ENCODE data around the gene ABI3BP. TPM values are rescaled to one million over a fixed set of nuclear protein-coding genes. Genes with fewer than 3 reads are reported as not detected.

ABI3BP gene
- total and polyA plus RNA-seq, 2 experiments from 2014 or later = 6.8 to 30.3 TPM

DNA sequence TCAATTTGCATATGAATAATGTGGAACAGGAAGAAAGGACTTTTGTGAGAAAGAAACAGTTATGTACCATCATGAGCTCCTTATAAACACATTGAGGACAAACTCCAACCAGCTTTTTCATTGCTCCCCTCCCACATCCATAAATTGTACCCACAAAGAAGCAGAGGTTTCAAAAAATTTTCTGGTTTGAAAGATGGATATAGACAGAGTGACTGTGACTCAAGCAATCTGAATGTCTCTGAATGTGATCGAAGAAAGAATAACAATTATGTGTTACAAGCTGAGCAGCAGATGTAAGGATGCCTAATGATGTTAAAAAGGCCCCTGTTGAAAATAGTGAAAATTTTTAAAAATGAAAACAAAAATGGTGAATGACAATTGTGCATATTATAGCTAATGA, 156.6 kb downstream of the ABI3BP start:
- Histone ChIP-seq H3K4me2 (ENCODE audit: unreplicated experiment) (no peak overlapping the region), H2AFZ (no peak overlapping the region)
- no peak for DNase-seq

DNA sequence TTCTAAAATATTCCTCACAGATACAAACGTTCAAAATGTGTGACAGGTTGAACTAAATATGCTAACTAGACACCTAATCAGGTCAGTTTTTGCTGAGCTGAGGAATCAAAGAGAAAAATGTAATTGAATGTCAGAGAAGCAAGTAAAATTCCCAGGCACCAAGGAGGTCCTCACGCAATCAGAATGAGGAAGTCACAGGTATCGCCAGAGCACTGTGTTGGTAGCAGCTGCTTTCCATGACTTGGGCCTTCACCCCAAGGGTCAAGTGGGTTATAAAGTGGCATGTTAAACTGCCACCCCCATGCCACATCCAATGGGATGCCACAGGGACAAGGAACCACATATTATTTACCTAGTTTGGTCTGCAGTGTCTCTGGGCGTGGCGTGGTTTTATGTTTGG, 158.9 kb downstream of the ABI3BP start:
- H3K9me3 ChIP-seq (ENCODE audit: low read depth) = no peaks in the 10 kb centered on the region
- no peaks in the 10 kb centered on the region for H3K27me3 ChIP-seq (replicated peaks; ENCODE audit: insufficient read depth)
- DNase-seq = no peak
- no peaks in the 10 kb centered on the region for H3F3A ChIP-seq (ENCODE audit: insufficient read depth)
- no peaks in the 10 kb centered on the region for H3K79me2 ChIP-seq (ENCODE audit: insufficient read depth)
- H3K4me2 ChIP-seq (ENCODE audit: unreplicated experiment) = no peak overlapping the region
- in situ Hi-C loops (cut with MboI) = no loop called here
- H3K36me3 ChIP-seq (ENCODE audit: low read depth) = no peaks in the 10 kb centered on the region
- H2AFZ ChIP-seq = no peak overlapping the region
- H3K4me1 ChIP-seq (ENCODE audit: insufficient read depth) = no peaks in the 10 kb centered on the region
- WGBS, 2 experiments (ENCODE audit: low coverage in 1 of 2, low lambda C conversion rate in 2 of 2, missing lambda C conversion rate in 2 of 2) = 79 to 86% methylated on average over 5 of the region's 5 CpGs
- no peak overlapping the region for H3K9ac ChIP-seq
- TF ChIP-seq EZH2 (IDR thresholded peaks at IDR 0.05; ENCODE audit: insufficient read depth, poor library complexity, severe bottlenecking) (no peak), EZH2phosphoT487 (IDR thresholded peaks at IDR 0.05; ENCODE audit: insufficient read depth, low read depth) (no peak)
- no peak overlapping the region for H3K27ac ChIP-seq
- no peak overlapping the region for H3K4me3 ChIP-seq
- no peaks in the 10 kb centered on the region for H3K9me2 ChIP-seq (ENCODE audit: insufficient read depth)
- H4K20me1 ChIP-seq (ENCODE audit: insufficient read depth) = no peaks in the 10 kb centered on the region

More for the DNA sequence above, 156.6 kb downstream of the ABI3BP start:
- TF ChIP-seq EZH2phosphoT487 (IDR thresholded peaks at IDR 0.05; ENCODE audit: insufficient read depth, low read depth) (no peak), EZH2 (IDR thresholded peaks at IDR 0.05; ENCODE audit: insufficient read depth, poor library complexity, severe bottlenecking) (no peak)
- in situ Hi-C loops (cut with MboI) = no loop called here
- Histone ChIP-seq H3K27ac (no peak overlapping the region), H3K9ac (no peak overlapping the region), H3K9me2 (ENCODE audit: insufficient read depth) (no peaks in the 10 kb centered on the region), H3K79me2 (ENCODE audit: insufficient read depth) (no peaks in the 10 kb centered on the region), H3K27me3 (replicated peaks; ENCODE audit: insufficient read depth) (no peaks in the 10 kb centered on the region), H3K36me3 (ENCODE audit: low read depth) (no peaks in the 10 kb centered on the region), H3K9me3 (ENCODE audit: low read depth) (no peaks in the 10 kb centered on the region), H3K4me3 (no peak overlapping the region), H3F3A (ENCODE audit: insufficient read depth) (no peaks in the 10 kb centered on the region), H4K20me1 (ENCODE audit: insufficient read depth) (no peaks in the 10 kb centered on the region), H3K4me1 (ENCODE audit: insufficient read depth) (no peaks in the 10 kb centered on the region)
- WGBS, 2 experiments (ENCODE audit: low coverage in 1 of 2, low lambda C conversion rate in 2 of 2, missing lambda C conversion rate in 2 of 2) = 94 to 97% methylated on average over 1 of the region's 1 CpG

DNA sequence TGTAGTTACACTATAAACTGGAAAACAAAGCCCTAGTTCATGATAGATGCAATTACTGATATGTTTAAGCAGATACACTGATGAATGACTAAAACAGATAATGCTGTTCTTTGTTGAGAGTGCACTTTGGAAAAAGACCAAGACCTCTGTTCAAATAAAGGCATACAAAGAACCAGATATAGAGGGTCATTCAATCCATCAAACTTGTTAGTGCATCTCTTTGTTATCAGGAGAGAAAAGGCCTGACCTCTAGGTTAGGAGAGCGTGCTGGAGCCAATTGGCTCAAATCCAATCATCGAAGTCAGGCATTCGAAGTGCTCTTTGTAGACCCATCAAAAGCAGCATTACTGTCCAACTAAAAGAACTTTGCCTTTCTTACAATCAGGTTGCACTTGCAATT, 159.7 kb downstream of the ABI3BP start:
- no peak for DNase-seq
- H2AFZ ChIP-seq = no peak overlapping the region
- H3K27ac ChIP-seq = no peak overlapping the region
- no peaks in the 10 kb centered on the region for H3K9me3 ChIP-seq (ENCODE audit: low read depth)
- H3K4me2 ChIP-seq (ENCODE audit: unreplicated experiment) = no peak overlapping the region
- no peaks in the 10 kb centered on the region for H3K9me2 ChIP-seq (ENCODE audit: insufficient read depth)
- 96% methylated on average over 3 of the region's 3 CpGs for WGBS, 2 experiments (ENCODE audit: low coverage in 1 of 2, low lambda C conversion rate in 2 of 2, missing lambda C conversion rate in 2 of 2)
- H3K36me3 ChIP-seq (ENCODE audit: low read depth) = no peaks in the 10 kb centered on the region
- H3K4me1 ChIP-seq (ENCODE audit: insufficient read depth) = no peaks in the 10 kb centered on the region
- no peaks in the 10 kb centered on the region for H4K20me1 ChIP-seq (ENCODE audit: insufficient read depth)
- no peak for TF ChIP-seq EZH2 (IDR thresholded peaks at IDR 0.05; ENCODE audit: insufficient read depth, poor library complexity, severe bottlenecking)
- no peak for TF ChIP-seq EZH2phosphoT487 (IDR thresholded peaks at IDR 0.05; ENCODE audit: insufficient read depth, low read depth)
- no peaks in the 10 kb centered on the region for H3K27me3 ChIP-seq (replicated peaks; ENCODE audit: insufficient read depth)
- no peaks in the 10 kb centered on the region for H3F3A ChIP-seq (ENCODE audit: insufficient read depth)
- no peak overlapping the region for H3K9ac ChIP-seq
- no peaks in the 10 kb centered on the region for H3K79me2 ChIP-seq (ENCODE audit: insufficient read depth)
- H3K4me3 ChIP-seq = no peak overlapping the region
- in situ Hi-C loops (cut with MboI) = no loop called here

DNA sequence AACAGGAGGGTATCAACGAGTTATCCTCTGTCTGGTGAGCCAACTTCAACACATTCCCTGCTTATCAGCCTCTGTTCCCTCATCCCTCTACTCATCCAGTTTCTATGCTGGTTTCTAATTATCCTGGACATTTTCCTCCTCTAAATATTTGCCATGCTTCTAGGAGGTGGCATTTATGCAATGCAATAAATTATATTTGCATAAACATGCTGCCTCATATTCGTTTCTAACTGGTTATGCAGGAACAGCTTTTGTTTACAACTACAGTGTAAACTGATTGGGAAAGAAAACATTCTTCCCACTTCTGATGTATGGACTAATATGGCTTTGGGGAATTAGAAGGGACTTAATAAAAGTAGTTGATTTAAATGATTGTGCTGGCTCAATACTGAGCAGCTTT, 161.6 kb downstream of the ABI3BP start:
- no peaks in the 10 kb centered on the region for H3K27me3 ChIP-seq (replicated peaks; ENCODE audit: insufficient read depth)
- H3K4me1 ChIP-seq (ENCODE audit: insufficient read depth) = no peaks in the 10 kb centered on the region
- no peak for TF ChIP-seq EZH2phosphoT487 (IDR thresholded peaks at IDR 0.05; ENCODE audit: insufficient read depth, low read depth)
- no peak for TF ChIP-seq EZH2 (IDR thresholded peaks at IDR 0.05; ENCODE audit: insufficient read depth, poor library complexity, severe bottlenecking)
- H2AFZ ChIP-seq = no peak overlapping the region
- H3K27ac ChIP-seq = no peak overlapping the region
- H4K20me1 ChIP-seq (ENCODE audit: insufficient read depth) = no peaks in the 10 kb centered on the region
- H3K4me2 ChIP-seq (ENCODE audit: unreplicated experiment) = no peak overlapping the region
- no peaks in the 10 kb centered on the region for H3K9me3 ChIP-seq (ENCODE audit: low read depth)
- H3K9me2 ChIP-seq (ENCODE audit: insufficient read depth) = no peaks in the 10 kb centered on the region
- H3K36me3 ChIP-seq (ENCODE audit: low read depth) = no peaks in the 10 kb centered on the region
- in situ Hi-C loops (cut with MboI) = no loop called here
- DNase-seq = no peak
- no peak overlapping the region for H3K9ac ChIP-seq
- 60% methylated on average over 2 of the region's 2 CpGs for WGBS, 2 experiments (ENCODE audit: low coverage in 1 of 2, low lambda C conversion rate in 2 of 2, missing lambda C conversion rate in 2 of 2)
- no peak overlapping the region for H3K4me3 ChIP-seq
- no peaks in the 10 kb centered on the region for H3F3A ChIP-seq (ENCODE audit: insufficient read depth)
- H3K79me2 ChIP-seq (ENCODE audit: insufficient read depth) = no peaks in the 10 kb centered on the region

DNA sequence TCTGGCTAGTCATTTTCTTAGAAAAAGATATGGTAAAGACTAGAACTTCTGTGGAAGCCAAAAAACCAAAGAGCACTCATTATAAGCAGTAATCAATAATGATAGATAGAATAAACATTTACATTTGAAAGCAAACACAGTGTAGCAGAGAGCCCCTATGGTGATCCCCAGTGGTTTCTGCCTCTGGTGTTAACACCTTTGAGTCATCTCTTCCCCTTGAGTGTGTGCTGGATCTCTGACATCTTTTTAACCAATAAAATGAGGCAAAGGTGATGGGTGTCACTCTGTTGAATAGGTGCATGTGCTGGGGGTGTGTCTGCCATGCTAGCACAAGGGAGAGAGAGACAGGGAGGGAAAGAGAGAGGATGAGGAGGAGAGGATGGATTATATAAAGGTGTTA, 162.3 kb downstream of the ABI3BP start:
- Histone ChIP-seq H3K4me2 (ENCODE audit: unreplicated experiment) (no peak overlapping the region), H3K79me2 (ENCODE audit: insufficient read depth) (no peaks in the 10 kb centered on the region), H3K9me3 (ENCODE audit: low read depth) (no peaks in the 10 kb centered on the region), H3K36me3 (ENCODE audit: low read depth) (no peaks in the 10 kb centered on the region), H3K9ac (no peak overlapping the region), H3K9me2 (ENCODE audit: insufficient read depth) (no peaks in the 10 kb centered on the region), H3K4me1 (ENCODE audit: insufficient read depth) (no peaks in the 10 kb centered on the region), H4K20me1 (ENCODE audit: insufficient read depth) (no peaks in the 10 kb centered on the region), H3K4me3 (no peak overlapping the region), H3F3A (ENCODE audit: insufficient read depth) (no peaks in the 10 kb centered on the region), H2AFZ (no peak overlapping the region), H3K27ac (no peak overlapping the region), H3K27me3 (replicated peaks; ENCODE audit: insufficient read depth) (no peaks in the 10 kb centered on the region)
- no peak for TF ChIP-seq EZH2phosphoT487 (IDR thresholded peaks at IDR 0.05; ENCODE audit: insufficient read depth, low read depth)
- TF ChIP-seq EZH2 (IDR thresholded peaks at IDR 0.05; ENCODE audit: insufficient read depth, poor library complexity, severe bottlenecking) = no peak
- in situ Hi-C loops (cut with MboI) = no loop called here
- no peak for DNase-seq

Data from GM23248 (cell line).